GM18498 (cell line): ENCODE measurements around the gene GPR148.

Experiments used
- ATAC-seq: cut with Tn5 transposase; IDR thresholded peaks from one replicate; pipeline ENCODE4 v1.9.1; 2021; ENCODE audit warnings: mild to moderate bottlenecking, moderate library complexity; ENCODE audit not compliant: unreplicated experiment

The GPR148 gene

GRCh38 chr2:130749078-130749477 is 20.2 kb downstream of the GPR148 start:
- no peak for ATAC-seq

- ATAC-seq, result no peak
Measured at GRCh38 chr2:130749641-130750040, 20.8 kb downstream of the GPR148 start.

- no peak for ATAC-seq
Measured at GRCh38 chr2:130754811-130755210, 25.9 kb downstream of the GPR148 start.

- peak; percentile 72 for ATAC-seq
Measured at GRCh38 chr2:130755256-130756052, 26.6 kb downstream of the GPR148 start, which contains the start of gene AMER3. Gene AMER3 (plus strand): TSS chr2:130755540. CDS start chr2:130762073, 6,533 bp downstream.

GRCh38 chr2:130756053-130756873 is 27.4 kb downstream of the GPR148 start:
- peak; percentile 73 for ATAC-seq

GRCh38 chr2:130756874-130757668 is 28.2 kb downstream of the GPR148 start:
- ATAC-seq, result no peak

- ATAC-seq, result no peak
Measured at GRCh38 chr2:130759906-130760753, 31.3 kb downstream of the GPR148 start.

GRCh38 chr2:130760754-130761751 is 32.2 kb downstream of the GPR148 start:
- no peak for ATAC-seq

GRCh38 chr2:130762031-130762909 is 33.4 kb downstream of the GPR148 start:
- ATAC-seq, result no peak

GRCh38 chr2:130762910-130763385 is 34.1 kb downstream of the GPR148 start:
- no peak for ATAC-seq

GRCh38 chr2:130763405-130763804 is 34.5 kb downstream of the GPR148 start:
- no peak for ATAC-seq

- no peak for ATAC-seq
Measured at GRCh38 chr2:130764035-130764820, 35.4 kb downstream of the GPR148 start.

GRCh38 chr2:130764821-130765115 is 35.9 kb downstream of the GPR148 start:
- no peak for ATAC-seq

- no peak for ATAC-seq
Measured at GRCh38 chr2:130765464-130765863, 36.6 kb downstream of the GPR148 start.

- ATAC-seq, result no peak
Measured at GRCh38 chr2:130766037-130766436, 37.2 kb downstream of the GPR148 start.

- ATAC-seq, result no peak
Measured at GRCh38 chr2:130766711-130767407, 38.0 kb downstream of the GPR148 start.

- no peak for ATAC-seq
Measured at GRCh38 chr2:130767408-130767775, 38.5 kb downstream of the GPR148 start.
